ENCODE measurements around the gene THAP3.

DNA sequence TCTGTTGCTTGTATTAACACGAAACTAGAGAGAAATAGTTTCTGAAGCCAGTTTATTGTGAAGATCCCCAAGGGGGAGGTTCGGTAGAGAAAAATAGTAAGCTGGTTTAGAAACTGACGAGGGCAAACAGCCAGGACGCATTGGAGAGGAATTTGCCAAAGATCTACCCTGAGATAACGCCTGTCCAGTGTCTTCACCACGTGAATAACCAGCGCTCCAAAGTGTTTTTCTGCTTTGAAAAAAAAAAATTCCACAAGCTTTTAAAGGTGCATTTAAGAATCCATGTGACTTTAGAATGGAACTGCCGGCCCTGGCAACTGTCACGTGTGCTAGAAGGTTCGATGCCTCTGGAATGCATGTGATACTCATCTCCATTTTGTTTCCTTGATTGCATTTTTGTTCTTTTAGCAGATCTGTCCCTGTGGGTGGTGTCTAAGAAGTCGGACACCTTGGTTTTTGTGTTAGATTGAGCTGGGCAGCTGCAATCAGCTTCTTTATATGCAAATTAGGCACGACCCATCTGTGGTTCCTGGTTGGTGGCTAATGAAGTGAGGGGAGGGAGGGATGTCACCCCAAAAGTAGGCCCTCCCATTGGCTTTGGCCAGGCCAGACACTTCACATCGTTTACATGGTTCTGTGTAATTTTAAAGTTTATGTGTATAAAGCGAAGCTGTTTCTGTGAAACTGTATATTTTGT lies 1.3 kb upstream of the THAP3 start:
- TF ChIP-seq, protein P1, sequence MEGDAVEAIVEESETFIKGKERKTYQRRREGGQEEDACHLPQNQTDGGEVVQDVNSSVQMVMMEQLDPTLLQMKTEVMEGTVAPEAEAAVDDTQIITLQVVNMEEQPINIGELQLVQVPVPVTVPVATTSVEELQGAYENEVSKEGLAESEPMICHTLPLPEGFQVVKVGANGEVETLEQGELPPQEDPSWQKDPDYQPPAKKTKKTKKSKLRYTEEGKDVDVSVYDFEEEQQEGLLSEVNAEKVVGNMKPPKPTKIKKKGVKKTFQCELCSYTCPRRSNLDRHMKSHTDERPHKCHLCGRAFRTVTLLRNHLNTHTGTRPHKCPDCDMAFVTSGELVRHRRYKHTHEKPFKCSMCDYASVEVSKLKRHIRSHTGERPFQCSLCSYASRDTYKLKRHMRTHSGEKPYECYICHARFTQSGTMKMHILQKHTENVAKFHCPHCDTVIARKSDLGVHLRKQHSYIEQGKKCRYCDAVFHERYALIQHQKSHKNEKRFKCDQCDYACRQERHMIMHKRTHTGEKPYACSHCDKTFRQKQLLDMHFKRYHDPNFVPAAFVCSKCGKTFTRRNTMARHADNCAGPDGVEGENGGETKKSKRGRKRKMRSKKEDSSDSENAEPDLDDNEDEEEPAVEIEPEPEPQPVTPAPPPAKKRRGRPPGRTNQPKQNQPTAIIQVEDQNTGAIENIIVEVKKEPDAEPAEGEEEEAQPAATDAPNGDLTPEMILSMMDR (IDR thresholded peaks at IDR 0.05): no peak
- TF ChIP-seq POLR2A (IDR thresholded peaks at IDR 0.05): no peak

Measured in adrenal gland (tissue), 5 donors.